HL-60 (cell line): ENCODE measurements around the gene MALSU1.

Experiments
- DNase-seq, 2 experiments: peaks; one replicate each; pipeline ENCODE4 v3.0.0-alpha.2; 2010 to 2020; ENCODE audit warnings: low read depth in 1 of 2, low spot score in 1 of 2
- H3K27ac ChIP-seq: fragments of 250-450 bp; sonication (Bioruptor Pico); replicated peaks from 2 replicates; pipeline ENCODE4 v1.5.1; 2020; ENCODE audit warnings: mild to moderate bottlenecking, moderate library complexity
- H3K27me3 ChIP-seq: fragments of 250-450 bp; sonication (Bioruptor Pico); 2 replicates; pipeline ENCODE4 v1.5.1; 2021; ENCODE audit warnings: mild to moderate bottlenecking, moderate library complexity; ENCODE audit not compliant: insufficient read depth, poor library complexity, severe bottlenecking
- H3K4me3 ChIP-seq: replicated peaks from 2 replicates; pipeline ENCODE4 v1.5.1; 2011; ENCODE audit warnings: mild to moderate bottlenecking, control low read depth, low read length; ENCODE audit not compliant: insufficient read depth
- GABPA ChIP-seq: IDR thresholded peaks from 2 replicates; pipeline ENCODE4 v1.6.1; 2012; ENCODE audit warnings: low read depth
- POLR2AphosphoS5 ChIP-seq: IDR thresholded peaks from 2 replicates; pipeline ENCODE4 v1.6.1; 2012; ENCODE audit warnings: low read depth
- SPI1 ChIP-seq: IDR thresholded peaks from 2 replicates; pipeline ENCODE4 v1.6.1; 2012; ENCODE audit warnings: low read depth, mild to moderate bottlenecking, borderline replicate concordance
- long read RNA-seq: library from polyadenylated mRNA; unstranded; transcript quantifications from one replicate; pipeline ENCODE4 v2.0.0, GENCODE V29; 2020
- TF ChIP-seq, protein P1 (sequence below): IDR thresholded peaks from one replicate; pipeline ENCODE4 v1.5.1; 2011; ENCODE audit warnings: low read length, control low read depth, inconsistent platforms; ENCODE audit not compliant: insufficient read depth
- TF ChIP-seq, protein P2 (sequence below): IDR thresholded peaks from 2 replicates; pipeline ENCODE4 v1.6.1; 2012; ENCODE audit warnings: low read depth; ENCODE audit not compliant: insufficient replicate concordance

MALSU1 gene
- long read RNA-seq, transcript MALSU1-202 (4 exons, 3,044 nt) = major isoform, 21 of 27 reads
- long read RNA-seq, partial matches to known transcripts = 0 of 27 reads
- long read RNA-seq, other reads (novel, unspliced or antisense) = 6 of 27 reads

DNA sequence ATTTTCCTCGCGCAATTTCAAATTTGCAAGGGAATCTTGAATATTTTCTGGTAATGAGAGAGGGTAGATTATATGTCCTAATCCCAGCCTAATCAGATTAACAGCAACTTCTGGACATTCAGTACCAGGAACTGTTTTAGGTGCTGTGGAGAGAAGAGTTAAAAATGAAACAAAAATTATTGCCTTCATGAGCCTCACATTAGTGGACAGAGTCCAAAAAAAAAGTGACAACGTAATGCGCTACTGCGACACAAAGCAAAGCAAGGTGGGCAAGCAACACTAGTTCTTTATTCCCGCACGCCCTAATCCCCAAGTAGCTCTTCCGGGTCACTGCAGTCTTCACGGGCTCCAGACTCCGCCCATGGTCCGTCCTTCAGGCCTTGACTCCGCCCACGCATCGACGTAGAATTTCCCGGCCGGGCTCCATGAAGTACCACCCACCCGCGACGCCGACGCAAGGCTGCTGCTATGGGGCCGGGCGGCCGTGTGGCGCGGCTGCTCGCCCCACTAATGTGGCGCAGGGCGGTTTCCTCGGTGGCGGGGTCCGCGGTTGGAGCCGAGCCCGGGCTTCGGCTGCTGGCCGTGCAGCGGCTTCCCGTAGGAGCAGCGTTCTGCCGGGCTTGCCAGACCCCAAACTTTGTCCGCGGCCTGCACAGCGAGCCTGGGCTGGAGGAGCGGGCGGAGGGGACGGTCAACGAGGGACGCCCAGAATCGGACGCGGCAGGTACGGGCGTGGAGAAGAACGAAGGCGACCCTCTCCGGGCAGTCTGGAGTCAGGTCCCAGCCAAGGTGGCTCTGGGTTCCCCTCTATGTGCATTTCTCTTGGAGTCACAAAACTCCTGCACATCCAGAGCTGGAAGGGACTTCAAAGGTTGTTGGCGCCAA, at the start of gene MALSU1:
Gene MALSU1 (plus strand): TSS at position 455 of the 885 bp plus-strand sequence. CDS start 14 bp downstream, at position 469.
- H3K4me3 ChIP-seq = peak within 1 kb of the TSS; percentile 99
- DNase-seq = peak; percentile 91 to 97
- H3K27me3 ChIP-seq = no peaks in the 10 kb centered on the region
- peak; percentile 87 for TF ChIP-seq POLR2AphosphoS5
- TF ChIP-seq SPI1 = no peak
- TF ChIP-seq, protein P1, sequence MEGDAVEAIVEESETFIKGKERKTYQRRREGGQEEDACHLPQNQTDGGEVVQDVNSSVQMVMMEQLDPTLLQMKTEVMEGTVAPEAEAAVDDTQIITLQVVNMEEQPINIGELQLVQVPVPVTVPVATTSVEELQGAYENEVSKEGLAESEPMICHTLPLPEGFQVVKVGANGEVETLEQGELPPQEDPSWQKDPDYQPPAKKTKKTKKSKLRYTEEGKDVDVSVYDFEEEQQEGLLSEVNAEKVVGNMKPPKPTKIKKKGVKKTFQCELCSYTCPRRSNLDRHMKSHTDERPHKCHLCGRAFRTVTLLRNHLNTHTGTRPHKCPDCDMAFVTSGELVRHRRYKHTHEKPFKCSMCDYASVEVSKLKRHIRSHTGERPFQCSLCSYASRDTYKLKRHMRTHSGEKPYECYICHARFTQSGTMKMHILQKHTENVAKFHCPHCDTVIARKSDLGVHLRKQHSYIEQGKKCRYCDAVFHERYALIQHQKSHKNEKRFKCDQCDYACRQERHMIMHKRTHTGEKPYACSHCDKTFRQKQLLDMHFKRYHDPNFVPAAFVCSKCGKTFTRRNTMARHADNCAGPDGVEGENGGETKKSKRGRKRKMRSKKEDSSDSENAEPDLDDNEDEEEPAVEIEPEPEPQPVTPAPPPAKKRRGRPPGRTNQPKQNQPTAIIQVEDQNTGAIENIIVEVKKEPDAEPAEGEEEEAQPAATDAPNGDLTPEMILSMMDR = no peak
- TF ChIP-seq, protein P2, sequence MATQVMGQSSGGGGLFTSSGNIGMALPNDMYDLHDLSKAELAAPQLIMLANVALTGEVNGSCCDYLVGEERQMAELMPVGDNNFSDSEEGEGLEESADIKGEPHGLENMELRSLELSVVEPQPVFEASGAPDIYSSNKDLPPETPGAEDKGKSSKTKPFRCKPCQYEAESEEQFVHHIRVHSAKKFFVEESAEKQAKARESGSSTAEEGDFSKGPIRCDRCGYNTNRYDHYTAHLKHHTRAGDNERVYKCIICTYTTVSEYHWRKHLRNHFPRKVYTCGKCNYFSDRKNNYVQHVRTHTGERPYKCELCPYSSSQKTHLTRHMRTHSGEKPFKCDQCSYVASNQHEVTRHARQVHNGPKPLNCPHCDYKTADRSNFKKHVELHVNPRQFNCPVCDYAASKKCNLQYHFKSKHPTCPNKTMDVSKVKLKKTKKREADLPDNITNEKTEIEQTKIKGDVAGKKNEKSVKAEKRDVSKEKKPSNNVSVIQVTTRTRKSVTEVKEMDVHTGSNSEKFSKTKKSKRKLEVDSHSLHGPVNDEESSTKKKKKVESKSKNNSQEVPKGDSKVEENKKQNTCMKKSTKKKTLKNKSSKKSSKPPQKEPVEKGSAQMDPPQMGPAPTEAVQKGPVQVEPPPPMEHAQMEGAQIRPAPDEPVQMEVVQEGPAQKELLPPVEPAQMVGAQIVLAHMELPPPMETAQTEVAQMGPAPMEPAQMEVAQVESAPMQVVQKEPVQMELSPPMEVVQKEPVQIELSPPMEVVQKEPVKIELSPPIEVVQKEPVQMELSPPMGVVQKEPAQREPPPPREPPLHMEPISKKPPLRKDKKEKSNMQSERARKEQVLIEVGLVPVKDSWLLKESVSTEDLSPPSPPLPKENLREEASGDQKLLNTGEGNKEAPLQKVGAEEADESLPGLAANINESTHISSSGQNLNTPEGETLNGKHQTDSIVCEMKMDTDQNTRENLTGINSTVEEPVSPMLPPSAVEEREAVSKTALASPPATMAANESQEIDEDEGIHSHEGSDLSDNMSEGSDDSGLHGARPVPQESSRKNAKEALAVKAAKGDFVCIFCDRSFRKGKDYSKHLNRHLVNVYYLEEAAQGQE = peak; percentile 28
- peak; percentile 80 for TF ChIP-seq GABPA
- H3K27ac ChIP-seq = peak within 1 kb of the TSS; percentile 80

DNA sequence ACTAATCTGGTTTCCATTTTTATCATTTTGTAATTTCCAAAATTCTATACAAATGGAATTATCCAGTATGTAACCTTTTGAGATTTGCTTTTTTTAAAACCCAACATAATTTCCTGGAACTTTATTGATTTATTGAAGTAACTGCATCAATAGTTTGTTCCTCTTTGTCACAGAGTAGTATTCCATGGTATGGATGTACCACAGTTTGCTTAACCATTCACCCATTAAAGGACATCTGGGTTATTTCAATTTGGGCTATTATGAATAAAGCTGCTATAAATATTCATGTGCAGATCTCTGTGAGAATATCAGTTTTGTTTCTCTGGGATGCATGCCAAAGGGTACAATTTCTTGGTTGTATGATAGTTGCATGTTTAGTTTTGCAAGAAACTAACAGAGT, 49.7 kb upstream of the MALSU1 start:
- no peak for DNase-seq
- no peaks in the 10 kb centered on the region for H3K27me3 ChIP-seq
- H3K4me3 ChIP-seq = no peak overlapping the region
- TF ChIP-seq SPI1 (no peak), POLR2AphosphoS5 (no peak), GABPA (no peak)
- TF ChIP-seq, protein P1 = no peak
- H3K27ac ChIP-seq = no peak overlapping the region

DNA sequence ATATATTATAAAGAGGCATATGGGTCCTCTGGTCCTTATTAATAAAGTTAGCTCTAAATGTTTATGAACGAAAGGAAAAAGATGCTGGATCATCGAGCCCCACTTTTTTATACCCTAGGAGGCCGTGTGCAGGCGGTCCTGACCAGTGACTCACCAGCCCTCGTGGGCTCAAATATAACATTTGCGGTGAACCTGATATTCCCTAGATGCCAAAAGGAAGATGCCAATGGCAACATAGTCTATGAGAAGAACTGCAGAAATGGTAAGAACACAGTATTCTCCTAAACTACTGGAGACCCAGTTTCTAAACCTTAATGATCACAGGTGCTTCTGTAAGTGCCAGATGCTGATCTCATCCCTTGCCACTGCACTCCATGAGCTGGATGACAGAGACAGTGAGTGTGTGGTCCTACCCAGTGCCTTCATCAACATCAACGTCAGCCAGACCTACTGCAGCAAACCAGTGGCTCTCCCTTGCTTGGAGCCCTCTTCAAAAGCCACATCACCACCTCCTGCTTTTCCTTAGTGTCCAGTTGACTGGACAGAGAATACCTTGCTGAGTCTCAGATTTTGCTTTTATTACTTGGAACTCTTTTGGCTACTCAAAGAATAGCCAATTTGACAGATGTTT, 45.0 kb upstream of the MALSU1 start:
- DNase-seq = no peak
- no peak overlapping the region for H3K27ac ChIP-seq
- H3K4me3 ChIP-seq = no peak overlapping the region
- TF ChIP-seq SPI1 = no peak
- TF ChIP-seq POLR2AphosphoS5 = no peak
- TF ChIP-seq GABPA = no peak
- TF ChIP-seq, protein P1 = no peak
- TF ChIP-seq, protein P2 = no peak
- no peaks in the 10 kb centered on the region for H3K27me3 ChIP-seq
